GM23248 (cell line): Measurements from ENCODE around the gene CELA2A.

Source experiments
- EZH2 ChIP-seq: fragments of 200-600 bp; sonication (generic); IDR thresholded peaks from 2 replicates; pipeline ENCODE4 v1.6.1; 2018; ENCODE audit warnings: antibody characterized with exemption, mild to moderate bottlenecking; ENCODE audit not compliant: insufficient read depth, poor library complexity, severe bottlenecking
- EZH2phosphoT487 ChIP-seq: fragments of 200-600 bp; sonication (generic); IDR thresholded peaks from 2 replicates; pipeline ENCODE4 v1.6.1; 2018; ENCODE audit warnings: antibody characterized with exemption, moderate library complexity, mild to moderate bottlenecking, low read depth; ENCODE audit not compliant: insufficient read depth

DNA sequence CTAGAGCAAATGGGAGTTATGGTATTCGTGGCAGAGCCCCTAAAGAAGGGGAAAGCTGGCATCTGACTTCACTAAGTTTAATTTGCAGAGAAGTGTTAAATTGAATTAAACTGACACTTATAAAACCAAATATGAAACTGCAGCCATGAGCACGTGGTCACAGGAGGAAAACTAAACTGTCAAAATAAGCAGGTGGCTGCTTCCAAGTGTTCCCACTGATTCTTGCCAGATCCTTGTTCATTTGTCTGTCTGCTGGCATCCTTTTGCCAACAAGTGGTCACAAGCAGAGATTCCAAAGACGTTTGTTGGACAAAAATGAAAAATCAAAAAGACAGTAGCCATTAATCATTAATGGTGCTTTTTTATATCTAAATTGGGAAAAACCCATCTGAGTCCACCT, 12.8 kb downstream of the CELA2A start:
- TF ChIP-seq EZH2phosphoT487: no peak
- TF ChIP-seq EZH2: no peak
